ENCODE data around the gene POLR1G. TPM values are rescaled to one million over a fixed set of nuclear protein-coding genes. Genes with fewer than 3 reads are reported as not detected.
"Not testable (repeated sequence)": the region's sequence is repeated elsewhere in the genome, so short reads cannot be mapped to it uniquely, and the experiment has no call there.

POLR1G gene
- total RNA-seq, 4 donors from 2014 or later, result 1.3 to 9.1 (median 4.2) TPM

DNA sequence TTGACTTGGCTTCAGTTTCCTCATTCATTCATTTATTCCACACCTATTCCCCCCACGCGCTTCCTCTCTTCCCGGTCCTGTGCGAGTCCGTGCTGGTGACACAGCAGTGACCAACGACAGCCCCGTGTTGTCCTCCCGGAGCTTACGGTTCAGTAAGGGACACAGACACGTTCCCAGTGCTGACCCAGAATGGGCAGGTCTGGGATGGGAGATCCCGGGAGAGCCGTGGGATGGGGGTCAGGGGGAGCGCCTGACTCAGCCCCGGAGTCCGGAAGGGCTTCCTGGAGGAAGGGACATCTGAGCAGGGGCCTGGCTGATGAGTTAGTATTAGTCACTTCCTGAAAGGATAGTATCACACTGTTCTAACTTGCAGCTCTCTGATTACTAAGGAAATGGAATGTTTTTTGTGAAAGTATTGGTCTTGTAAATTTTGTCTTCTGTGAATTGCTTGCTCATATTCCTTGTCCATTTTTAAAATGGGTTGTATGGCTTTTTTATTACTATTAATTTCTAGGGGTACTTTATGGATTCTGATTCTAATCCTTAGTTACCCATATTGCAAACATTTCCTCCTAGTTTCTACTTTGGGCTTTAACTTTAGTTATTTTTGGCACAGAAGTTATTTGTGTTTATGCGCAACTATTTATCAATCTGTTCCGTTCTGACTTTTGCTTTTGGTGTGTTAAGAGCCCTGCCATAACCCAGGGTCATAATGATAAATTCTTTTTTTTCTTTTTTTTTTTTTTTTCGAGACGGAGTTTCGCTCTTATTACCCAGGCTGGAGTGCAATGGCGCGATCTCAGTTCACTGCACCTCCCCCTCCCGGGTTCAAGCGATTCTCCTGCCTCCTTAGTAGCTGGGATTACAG is 18.0 kb downstream of the POLR1G start:
- Histone ChIP-seq H3K36me3 (no peaks in the 10 kb centered on the region), H3K27ac (peak overlapping the region; percentile 58 to 90 (median 88)), H3K4me1 (peaks cover 17 to 29% of the 10 kb centered on the region in 2 donors), H3K9me3 (no peaks in the 10 kb centered on the region), H3K4me3 (replicated peaks in 1 of 3) (peak overlapping the region in 1 of 3 donors; percentile 44), H3K27me3 (no peaks in the 10 kb centered on the region)
- intact Hi-C loops (cut with DNase I), result no loop called here
- TF ChIP-seq, protein P1, sequence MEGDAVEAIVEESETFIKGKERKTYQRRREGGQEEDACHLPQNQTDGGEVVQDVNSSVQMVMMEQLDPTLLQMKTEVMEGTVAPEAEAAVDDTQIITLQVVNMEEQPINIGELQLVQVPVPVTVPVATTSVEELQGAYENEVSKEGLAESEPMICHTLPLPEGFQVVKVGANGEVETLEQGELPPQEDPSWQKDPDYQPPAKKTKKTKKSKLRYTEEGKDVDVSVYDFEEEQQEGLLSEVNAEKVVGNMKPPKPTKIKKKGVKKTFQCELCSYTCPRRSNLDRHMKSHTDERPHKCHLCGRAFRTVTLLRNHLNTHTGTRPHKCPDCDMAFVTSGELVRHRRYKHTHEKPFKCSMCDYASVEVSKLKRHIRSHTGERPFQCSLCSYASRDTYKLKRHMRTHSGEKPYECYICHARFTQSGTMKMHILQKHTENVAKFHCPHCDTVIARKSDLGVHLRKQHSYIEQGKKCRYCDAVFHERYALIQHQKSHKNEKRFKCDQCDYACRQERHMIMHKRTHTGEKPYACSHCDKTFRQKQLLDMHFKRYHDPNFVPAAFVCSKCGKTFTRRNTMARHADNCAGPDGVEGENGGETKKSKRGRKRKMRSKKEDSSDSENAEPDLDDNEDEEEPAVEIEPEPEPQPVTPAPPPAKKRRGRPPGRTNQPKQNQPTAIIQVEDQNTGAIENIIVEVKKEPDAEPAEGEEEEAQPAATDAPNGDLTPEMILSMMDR (IDR thresholded peaks at IDR 0.05), result no peak
- TF ChIP-seq POLR2A (IDR thresholded peaks at IDR 0.05), result no peak
- 16 to 17% methylated on average over 24 of the region's 24 CpGs for WGBS, 2 donors
- DNase-seq, result peak; percentile 56

GRCh38 chr19:45428384-45429231 is 22.2 kb downstream of the POLR1G start:
- intact Hi-C loops (cut with DNase I), result no loop called here
- H3K9me3 ChIP-seq, result no peaks in the 10 kb centered on the region
- peak overlapping the region in 2 of 3 donors; percentile 2 to 42 for H3K4me3 ChIP-seq (replicated peaks in 1 of 3)
- H3K27ac ChIP-seq, result peak overlapping the region; percentile 6 to 68 (median 53)
- H3K27me3 ChIP-seq, result no peaks in the 10 kb centered on the region
- no peak for TF ChIP-seq POLR2A (IDR thresholded peaks at IDR 0.05)
- TF ChIP-seq, protein P1 (IDR thresholded peaks at IDR 0.05), result peak in 3 of 6 experiments; percentile 10 to 36 (median 20)
- WGBS, 2 donors, result 2 to 5% methylated on average over 30 to 47 of the region's 73 CpGs
- peaks cover 10 to 17% of the 10 kb centered on the region in 2 donors for H3K4me1 ChIP-seq
- peak; percentile 23 to 39 for DNase-seq
- no peaks in the 10 kb centered on the region for H3K36me3 ChIP-seq

DNA sequence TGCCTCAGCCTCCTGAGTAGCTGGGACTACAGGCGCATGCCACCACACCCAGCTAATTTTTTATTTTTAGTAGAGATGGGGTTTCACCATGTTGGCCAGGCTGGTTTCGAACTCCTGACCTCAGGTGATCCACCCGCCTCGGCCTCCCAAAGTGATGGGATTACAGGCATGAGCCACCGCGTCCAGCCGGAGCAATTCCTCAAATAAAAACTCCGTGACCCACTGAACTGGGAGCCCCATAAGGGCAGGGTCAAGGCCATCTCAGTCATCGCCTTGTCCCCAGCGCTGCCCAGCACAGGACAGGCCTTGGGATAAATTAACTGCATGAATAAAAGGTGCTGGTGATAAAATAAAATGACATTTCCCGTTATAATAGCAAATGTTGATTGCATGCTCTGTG is 23.5 kb downstream of the POLR1G start:
- H3K4me1 ChIP-seq, result peaks cover 10 to 17% of the 10 kb centered on the region in 2 donors
- intact Hi-C loops (cut with DNase I); H3K27me3 ChIP-seq; H3K9me3 ChIP-seq; DNase-seq; H3K36me3 ChIP-seq; H3K4me3 ChIP-seq (replicated peaks in 1 of 3); H3K27ac ChIP-seq: not testable (repeated sequence)
- WGBS, 2 donors, result 84 to 86% methylated on average over 11 of the region's 11 CpGs

GRCh38 chr19:45431008-45431407 is 24.6 kb downstream of the POLR1G start:
- 60 to 67% methylated on average over 8 to 9 of the region's 9 CpGs for WGBS, 2 donors
- H3K27ac ChIP-seq; intact Hi-C loops (cut with DNase I): not testable (repeated sequence)

GRCh38 chr19:45432543-45432942 is 26.1 kb downstream of the POLR1G start:
- DNase-seq; H3K27me3 ChIP-seq; H3K4me3 ChIP-seq (replicated peaks in 1 of 3); H3K4me1 ChIP-seq; H3K9me3 ChIP-seq; H3K27ac ChIP-seq; intact Hi-C loops (cut with DNase I); H3K36me3 ChIP-seq: not testable (repeated sequence)
- WGBS, 2 donors, result 93 to 96% methylated on average over 8 of the region's 8 CpGs

More at GRCh38 chr19:45431008-45431407, 24.6 kb downstream of the POLR1G start:
- not testable (repeated sequence) for H3K4me1 ChIP-seq; DNase-seq; H3K9me3 ChIP-seq; H3K4me3 ChIP-seq (replicated peaks in 1 of 3); H3K36me3 ChIP-seq; H3K27me3 ChIP-seq

DNA sequence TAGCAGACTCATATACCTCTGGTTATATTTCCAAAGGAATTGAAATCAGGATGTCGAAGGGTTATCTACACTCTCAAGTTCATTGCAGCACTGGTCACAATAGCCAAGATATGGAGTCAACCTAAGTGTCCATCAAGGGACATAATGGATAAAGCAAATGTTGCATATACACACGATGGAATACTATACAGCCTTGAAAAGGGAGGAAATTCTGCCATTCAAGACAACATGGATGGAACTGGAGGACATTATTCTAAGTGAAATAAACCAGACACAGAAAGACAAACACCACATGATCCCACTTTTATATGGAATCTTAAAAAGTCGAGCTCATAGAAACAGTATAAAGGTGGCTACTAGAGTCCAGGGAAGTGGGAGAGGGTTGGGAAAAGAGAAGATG is 30.9 kb downstream of the POLR1G start:
- 83 to 85% methylated on average over 3 of the region's 3 CpGs for WGBS, 2 donors
- Histone ChIP-seq H3K36me3 (no peaks in the 10 kb centered on the region), H3K4me3 (replicated peaks in 1 of 3) (no peak overlapping the region), H3K4me1 (peaks cover 0 to 5% of the 10 kb centered on the region in 2 donors), H3K27me3 (no peaks in the 10 kb centered on the region), H3K9me3 (no peaks in the 10 kb centered on the region), H3K27ac (no peak overlapping the region)
- no peak for DNase-seq
- TF ChIP-seq POLR2A (IDR thresholded peaks at IDR 0.05), result no peak
- TF ChIP-seq, protein P1 (IDR thresholded peaks at IDR 0.05), result no peak
- intact Hi-C loops (cut with DNase I), result no loop called here

Measured in thyroid gland (tissue), 4 donors.